HCT116 (cell line): Measurements from ENCODE around the gene HSF2BP. TPM values are rescaled to one million over a fixed set of nuclear protein-coding genes. Genes with fewer than 3 reads are reported as not detected.

Experiments
- ATAC-seq: fragments of 200-7000 bp; cut with Tn5 transposase; 2 replicates; pipeline ENCODE4 v1.9.1; 2020; ENCODE audit warnings: mild to moderate bottlenecking, moderate library complexity
- BruUV-seq: library from RNA; stranded (reverse); fragments of 400-500 nt; replicated peaks from 2 replicates; lab custom pipeline; 2021; lab: Mats Ljungman, UMichigan
- CTCF ChIA-PET: fragments of 300-600 bp; sonication (Branson Sonifier 250); formaldehyde crosslinking; loops from one replicate; lab custom pipeline; 2021; ENCODE audit warnings: antibody characterized with exemption; lab: Charles Lee
- POLR2A ChIA-PET: fragments of 300-600, 350-600 bp; sonication (Branson Sonifier 250); formaldehyde crosslinking; loops from one replicate; lab custom pipeline; 2021; ENCODE audit warnings: antibody characterized with exemption; lab: Charles Lee
- RAD21 ChIA-PET, 2 experiments: fragments of 300-600 bp; sonication (Branson Sonifier 250); formaldehyde crosslinking; loops; one replicate each; lab custom pipeline; 2023; ENCODE audit warnings: low total read pairs in 2 of 2; ENCODE audit not compliant: uncharacterized antibody in 2 of 2, unreplicated experiment in 2 of 2, low non-redundant PET in 1 of 2; lab: Charles Lee
- DNase-seq: peaks from one replicate; pipeline ENCODE4 v3.0.0-alpha.2; 2010; ENCODE audit warnings: low read depth, low spot score
- H2AFZ ChIP-seq: fragments of 200-600 bp; shearing (Covaris generic), sonication (generic); 2 replicates; pipeline ENCODE4 v1.6.1; 2017; ENCODE audit warnings: low read depth, mixed run types, mixed read lengths, antibody characterized with exemption, low read length; ENCODE audit not compliant: poor library complexity, severe bottlenecking
- H3K27ac ChIP-seq: 2 replicates; pipeline ENCODE4 v1.5.1; 2012; ENCODE audit warnings: low read depth, low read length
- H3K27me3 ChIP-seq: fragments of 200-600 bp; sonication (generic); 2 replicates; pipeline ENCODE4 v1.6.1; 2016; ENCODE audit warnings: mixed run types, low read length, mixed read lengths; ENCODE audit not compliant: insufficient read depth
- H3K36me3 ChIP-seq, 2 experiments: fragments of 200-500 bp in 1 of 2; fragments of 200-600 bp in 1 of 2; sonication (Bioruptor generic) in 1 of 2; sonication (generic) in 1 of 2; 2 replicates each; pipeline versions ENCODE4 v1.5.1 to v1.6.1; 2014 to 2016; ENCODE audit warnings: low read length in 2 of 2, inconsistent platforms in 1 of 2, mixed read lengths in 1 of 2, mixed run types in 1 of 2; ENCODE audit not compliant: insufficient read depth in 2 of 2, control insufficient read depth in 1 of 2
- H3K4me1 ChIP-seq, 2 experiments: fragments of 200-600 bp in 1 of 2; sonication (generic) in 1 of 2; 2 replicates each; pipeline versions ENCODE4 v1.5.1 to v1.6.1; 2012 to 2017; ENCODE audit warnings: low read length in 2 of 2, inconsistent platforms in 1 of 2, mild to moderate bottlenecking in 1 of 2, mixed read lengths in 1 of 2, mixed run types in 1 of 2, moderate library complexity in 1 of 2; ENCODE audit not compliant: insufficient read depth in 2 of 2, control insufficient read depth in 1 of 2
- H3K4me2 ChIP-seq: fragments of 200-600 bp; sonication (generic); 2 replicates; pipeline ENCODE4 v1.6.1; 2017; ENCODE audit warnings: mixed run types, low read length, mixed read lengths
- H3K4me3 ChIP-seq, 2 experiments: fragments of 200-600 bp in 1 of 2; sonication (generic) in 1 of 2; replicated peaks in 1 of 2; 2 replicates each; pipeline ENCODE4 v1.5.1; 2011 to 2016; ENCODE audit warnings: low read length in 2 of 2, control low read depth in 1 of 2, low read depth in 1 of 2, mild to moderate bottlenecking in 1 of 2, mixed read lengths in 1 of 2, mixed run types in 1 of 2
- H3K79me2 ChIP-seq: fragments of 200-600 bp; sonication (generic); 2 replicates; pipeline ENCODE4 v1.6.1; 2017; ENCODE audit warnings: mild to moderate bottlenecking, mixed run types, low read length, moderate library complexity, mixed read lengths; ENCODE audit not compliant: insufficient read depth
- H3K9ac ChIP-seq: fragments of 200-600 bp; sonication (generic); 2 replicates; pipeline ENCODE4 v1.6.1; 2016; ENCODE audit warnings: low read length, mixed read lengths
- H3K9me2 ChIP-seq: fragments of 200-600 bp; sonication (generic), shearing (Covaris generic); 2 replicates; pipeline ENCODE4 v1.6.1; 2017; ENCODE audit warnings: mixed run types, mild to moderate bottlenecking, moderate library complexity; ENCODE audit not compliant: insufficient read depth
- H3K9me3 ChIP-seq, 2 experiments: fragments of 200-500 bp in 1 of 2; fragments of 200-600 bp in 1 of 2; sonication (Bioruptor generic) in 1 of 2; sonication (generic) in 1 of 2; 2 replicates each; pipeline ENCODE4 v1.6.1; 2014 to 2017; ENCODE audit warnings: low read length in 2 of 2, mixed read lengths in 2 of 2, inconsistent platforms in 1 of 2, low read depth in 1 of 2, mild to moderate bottlenecking in 1 of 2, mixed run types in 1 of 2, moderate library complexity in 1 of 2; ENCODE audit not compliant: control insufficient read depth in 1 of 2, insufficient read depth in 1 of 2
- H4K20me1 ChIP-seq: fragments of 200-600 bp; sonication (generic), shearing (Covaris generic); 2 replicates; pipeline ENCODE4 v1.6.1; 2017; ENCODE audit warnings: mixed run types, mild to moderate bottlenecking, moderate library complexity; ENCODE audit not compliant: insufficient read depth
- CBX3 ChIP-seq: IDR thresholded peaks from 2 replicates; pipeline ENCODE4 v1.6.1; 2012; ENCODE audit warnings: low read depth
- CEBPB ChIP-seq: IDR thresholded peaks from 2 replicates; pipeline ENCODE4 v1.6.1; 2012; ENCODE audit warnings: low read depth
- ELF1 ChIP-seq: IDR thresholded peaks from 2 replicates; pipeline ENCODE4 v1.6.1; 2012; ENCODE audit warnings: low read depth, borderline replicate concordance
- EZH2 ChIP-seq: fragments of 200-600 bp; sonication (generic); IDR thresholded peaks from 2 replicates; pipeline ENCODE4 v1.6.1; 2017; ENCODE audit warnings: antibody characterized with exemption, mixed run types
- EZH2phosphoT487 ChIP-seq: fragments of 200-600 bp; IDR thresholded peaks from 2 replicates; pipeline ENCODE4 v1.6.1; 2018; ENCODE audit warnings: antibody characterized with exemption, borderline replicate concordance
- JUND ChIP-seq: IDR thresholded peaks from 2 replicates; pipeline ENCODE4 v1.6.1; 2012
- POLR2AphosphoS5 ChIP-seq: IDR thresholded peaks from 2 replicates; pipeline ENCODE4 v1.6.1; 2011; ENCODE audit warnings: mild to moderate bottlenecking, low read depth, low read length, moderate library complexity
- RAD21 ChIP-seq: IDR thresholded peaks from 2 replicates; pipeline ENCODE4 v1.6.1; 2012; ENCODE audit warnings: low read depth, mild to moderate bottlenecking
- REST ChIP-seq: IDR thresholded peaks from 2 replicates; pipeline ENCODE4 v1.6.1; 2012; ENCODE audit warnings: low read depth
- SIN3A ChIP-seq: IDR thresholded peaks from 2 replicates; pipeline ENCODE4 v1.6.1; 2012; ENCODE audit warnings: low read depth
- SRF ChIP-seq: IDR thresholded peaks from 2 replicates; pipeline ENCODE4 v1.6.1; 2012; ENCODE audit warnings: low read depth
- TCF7L2 ChIP-seq: IDR thresholded peaks from 2 replicates; pipeline ENCODE4 v1.7.0; 2011; ENCODE audit warnings: borderline replicate concordance, inconsistent platforms; ENCODE audit not compliant: insufficient read depth, insufficient read length; ENCODE audit errors: extremely low read depth
- YY1 ChIP-seq: IDR thresholded peaks from 2 replicates; pipeline ENCODE4 v1.6.1; 2011; ENCODE audit warnings: low read length, low read depth, moderate library complexity, mild to moderate bottlenecking; ENCODE audit not compliant: insufficient replicate concordance; ENCODE audit errors: extremely low read depth
- ZBTB33 ChIP-seq: IDR thresholded peaks from 2 replicates; pipeline ENCODE4 v1.6.1; 2011; ENCODE audit warnings: mild to moderate bottlenecking, low read length, moderate library complexity; ENCODE audit not compliant: insufficient replicate concordance; ENCODE audit errors: extremely low read depth
- ZFX ChIP-seq: fragments of 450-650 bp; IDR thresholded peaks from 2 replicates; pipeline ENCODE4 v1.6.1; 2017
- intact Hi-C: fragments of 100-400 bp; cut with micrococcal nuclease; formaldehyde crosslinking; loops from 2 replicates; pipeline ENCODE4 v1.10.0; 2022
- total RNA-seq: library from RNA; stranded (reverse); gene quantifications from one replicate; pipeline ENCODE4 v1.2.1, GENCODE V29; 2021; ENCODE audit not compliant: unreplicated experiment

The HSF2BP gene
- total RNA-seq, 1 experiment from 2014 or later = 0.59 TPM

DNA sequence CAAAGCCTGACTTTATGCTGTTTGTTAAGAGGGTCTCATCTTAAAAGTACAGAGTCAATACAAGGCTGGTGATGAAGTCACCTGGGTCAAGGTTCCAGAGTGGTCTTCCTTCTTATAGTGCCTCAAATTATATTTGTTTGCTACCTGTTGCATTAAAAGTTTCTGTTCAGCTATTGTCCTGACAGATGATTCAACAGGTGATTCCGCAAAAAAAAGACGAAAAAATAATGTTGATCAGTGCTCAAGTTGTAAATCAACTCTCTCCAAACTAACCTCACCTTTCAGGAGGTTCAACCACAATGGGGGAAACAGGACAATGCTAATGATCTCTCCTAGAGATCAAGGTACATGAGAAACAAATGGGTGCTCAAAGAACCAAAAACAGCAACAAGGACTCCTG lies 35.7 kb downstream of the HSF2BP start:
- no peak overlapping the region for H3K4me3 ChIP-seq
- no peaks in the 10 kb centered on the region for H3K9me2 ChIP-seq
- no peak for ATAC-seq
- H3K36me3 ChIP-seq = no peaks in the 10 kb centered on the region
- H3K79me2 ChIP-seq = no peaks in the 10 kb centered on the region
- no peak overlapping the region for H3K27ac ChIP-seq
- CTCF ChIA-PET = no interaction called here
- peaks cover 0 to 4% of the 10 kb centered on the region in 2 experiments; a peak in 1 of 4 replicates for H3K9me3 ChIP-seq
- POLR2A ChIA-PET = no interaction called here
- no TSS peak for BruUV-seq
- intact Hi-C loops = no loop called here
- H4K20me1 ChIP-seq = no peaks in the 10 kb centered on the region
- H3K4me1 ChIP-seq = no peaks in the 10 kb centered on the region
- no peak for DNase-seq
- no peaks in the 10 kb centered on the region for H3K27me3 ChIP-seq
- no peak overlapping the region for H3K4me2 ChIP-seq
- RAD21 ChIA-PET = no interaction called here
- H3K9ac ChIP-seq = no peak overlapping the region
- TF ChIP-seq ZFX (no peak), ELF1 (no peak), JUND (no peak), SRF (no peak), EZH2 (no peak), CEBPB (no peak), POLR2AphosphoS5 (no peak), ZBTB33 (no peak), SIN3A (no peak), RAD21 (no peak), REST (no peak), TCF7L2 (no peak), YY1 (no peak), CBX3 (no peak), EZH2phosphoT487 (no peak)
- H2AFZ ChIP-seq = no peak overlapping the region
